ENCODE data around the gene FAM98A.

Gene FAM98A

GRCh38 chr2:33607905-33608304 is 8.8 kb upstream of the FAM98A start:
- TF ChIP-seq CTCF (IDR thresholded peaks at IDR 0.05; ENCODE audit: low read depth, low read length), result no peak
- H3K4me3 ChIP-seq (replicated peaks in 1 of 2; ENCODE audit: low read depth in 2 of 2, low read length in 2 of 2), result no peak overlapping the region
- no peak for DNase-seq (ENCODE audit: low read depth in 2 of 2)

GRCh38 chr2:33607251-33607721 is 8.2 kb upstream of the FAM98A start:
- TF ChIP-seq CTCF (IDR thresholded peaks at IDR 0.05; ENCODE audit: low read depth, low read length), result no peak
- H3K4me3 ChIP-seq (replicated peaks in 1 of 2; ENCODE audit: low read depth in 2 of 2, low read length in 2 of 2), result no peak overlapping the region
- no peak for DNase-seq (ENCODE audit: low read depth in 2 of 2)

- H3K4me3 ChIP-seq (replicated peaks in 1 of 2; ENCODE audit: low read depth in 2 of 2, low read length in 2 of 2), result no peak overlapping the region
- no peak for DNase-seq (ENCODE audit: low read depth in 2 of 2)
- no peak for TF ChIP-seq CTCF (IDR thresholded peaks at IDR 0.05; ENCODE audit: low read depth, low read length)
These were observed 7.5 kb upstream of the FAM98A start for GRCh38 chr2:33606622-33607021.

- no peak overlapping the region for H3K4me3 ChIP-seq (replicated peaks in 1 of 2; ENCODE audit: low read depth in 2 of 2, low read length in 2 of 2)
- no peak for TF ChIP-seq CTCF (IDR thresholded peaks at IDR 0.05; ENCODE audit: low read depth, low read length)
- no peak for DNase-seq (ENCODE audit: low read depth in 2 of 2)
These were observed 7.0 kb upstream of the FAM98A start for GRCh38 chr2:33606100-33606499.

DNA sequence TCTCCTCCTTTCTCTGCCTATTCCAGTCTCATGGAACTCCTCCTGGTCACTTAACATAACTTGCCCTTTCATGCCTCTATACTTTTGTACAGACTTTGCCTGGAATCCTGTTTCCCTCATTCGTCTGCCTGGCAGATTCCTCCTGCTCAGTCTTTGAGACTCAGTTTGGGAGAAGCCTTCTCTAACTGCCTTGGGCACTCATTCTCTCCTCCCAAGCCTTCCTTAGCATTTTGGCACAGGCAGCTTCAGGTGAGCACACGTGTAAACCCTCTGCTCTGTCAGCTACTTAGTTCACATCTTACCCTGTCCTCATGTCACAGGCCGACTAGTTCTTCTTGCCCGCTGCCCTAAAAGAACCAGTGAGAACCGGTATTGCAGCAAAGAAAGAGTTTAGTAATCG is 6.0 kb upstream of the FAM98A start:
- no peak for TF ChIP-seq CTCF (IDR thresholded peaks at IDR 0.05; ENCODE audit: low read depth, low read length)
- no peak overlapping the region for H3K4me3 ChIP-seq (replicated peaks in 1 of 2; ENCODE audit: low read depth in 2 of 2, low read length in 2 of 2)
- DNase-seq (ENCODE audit: low read depth in 2 of 2), result no peak

- no peak for DNase-seq (ENCODE audit: low read depth in 2 of 2)
- no peak overlapping the region for H3K4me3 ChIP-seq (replicated peaks in 1 of 2; ENCODE audit: low read depth in 2 of 2, low read length in 2 of 2)
- no peak for TF ChIP-seq CTCF (IDR thresholded peaks at IDR 0.05; ENCODE audit: low read depth, low read length)
These were observed 4.3 kb upstream of the FAM98A start for GRCh38 chr2:33603416-33603815.

GRCh38 chr2:33602201-33602830 is 3.2 kb upstream of the FAM98A start:
- no peak overlapping the region for H3K4me3 ChIP-seq (replicated peaks in 1 of 2; ENCODE audit: low read depth in 2 of 2, low read length in 2 of 2)
- DNase-seq (ENCODE audit: low read depth in 2 of 2), result no peak
- TF ChIP-seq CTCF (IDR thresholded peaks at IDR 0.05; ENCODE audit: low read depth, low read length), result no peak
